Neuron (in vitro differentiated cells): ENCODE measurements around the gene DNAJC16.
"Not testable (repeated sequence)": the region's sequence is repeated elsewhere in the genome, so short reads cannot be mapped to it uniquely, and the experiment has no call there.

Source experiments
- H2AFZ ChIP-seq: one replicate; pipeline ENCODE4 v1.6.1; 2013; ENCODE audit warnings: low read depth, mild to moderate bottlenecking, inconsistent platforms, low read length, moderate library complexity
- H3K27me3 ChIP-seq: one replicate; pipeline ENCODE4 v1.6.1; 2013; ENCODE audit warnings: low read length; ENCODE audit not compliant: insufficient read depth
- H3K36me3 ChIP-seq: one replicate; pipeline ENCODE4 v1.6.1; 2013; ENCODE audit warnings: low read length; ENCODE audit not compliant: insufficient read depth
- H3K4me1 ChIP-seq: one replicate; pipeline ENCODE4 v1.6.1; 2013; ENCODE audit warnings: low read length; ENCODE audit not compliant: insufficient read depth
- H3K4me3 ChIP-seq: 2 replicates; pipeline ENCODE4 v1.5.1; 2013; ENCODE audit warnings: mild to moderate bottlenecking, low read length, moderate library complexity
- H3K9me3 ChIP-seq: one replicate; pipeline ENCODE4 v1.6.1; 2013; ENCODE audit warnings: low read length

The DNAJC16 gene

DNA sequence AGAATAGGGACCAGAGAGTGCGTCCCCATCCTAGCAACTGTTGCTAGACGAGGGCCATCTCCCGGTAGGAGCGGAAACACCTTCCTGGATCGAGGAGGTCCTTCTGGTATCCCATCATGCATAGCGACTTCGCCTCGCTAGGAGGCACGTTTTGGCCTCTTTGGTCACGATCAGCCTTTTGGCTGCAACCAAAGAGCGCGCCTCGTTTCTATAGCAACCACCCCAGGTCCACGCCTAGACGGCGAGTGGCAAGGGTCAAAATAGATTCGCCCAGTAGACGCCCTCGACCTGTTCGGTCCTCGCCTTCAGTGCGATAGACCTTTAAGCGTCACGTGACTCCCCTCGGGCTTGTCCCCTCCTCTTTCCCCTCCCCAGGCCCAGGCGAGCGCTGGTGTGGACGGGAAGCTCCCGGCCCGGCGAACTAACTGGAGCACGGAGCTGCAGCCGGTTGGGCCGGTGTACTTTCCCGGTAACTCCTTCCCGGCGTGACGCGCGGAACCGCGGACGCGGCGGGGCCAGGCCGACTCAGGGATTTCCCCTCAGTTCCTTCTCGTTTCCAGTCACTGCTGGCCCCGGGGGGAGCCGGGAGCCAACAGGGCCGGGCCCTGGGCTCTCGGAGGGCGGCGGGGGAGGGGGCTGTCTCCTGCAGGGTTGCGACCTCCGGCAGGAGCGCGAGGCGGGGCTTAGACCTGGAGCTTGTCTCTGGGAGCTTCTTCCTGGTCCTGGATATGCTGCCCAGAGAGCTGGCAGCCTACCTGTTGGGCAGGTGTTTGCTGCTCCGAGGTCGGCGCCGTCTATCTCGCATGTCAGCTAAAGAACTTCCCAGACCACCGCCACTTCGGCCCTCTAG, at the start of gene DNAJC16:
Gene DNAJC16 (plus strand): TSS at position 359 of the 850 bp plus-strand sequence. CDS start 2,258 bp downstream, outside the sequence.
- Histone ChIP-seq H3K9me3 (no peaks in the 10 kb centered on the region), H3K4me3 (peak within 1 kb of the TSS; percentile 54), H3K36me3 (peaks cover 8% of the 10 kb centered on the region), H2AFZ (peak within 1 kb of the TSS; percentile 42), H3K27me3 (no peaks in the 10 kb centered on the region), H3K4me1 (peaks cover 26% of the 10 kb centered on the region)

DNA sequence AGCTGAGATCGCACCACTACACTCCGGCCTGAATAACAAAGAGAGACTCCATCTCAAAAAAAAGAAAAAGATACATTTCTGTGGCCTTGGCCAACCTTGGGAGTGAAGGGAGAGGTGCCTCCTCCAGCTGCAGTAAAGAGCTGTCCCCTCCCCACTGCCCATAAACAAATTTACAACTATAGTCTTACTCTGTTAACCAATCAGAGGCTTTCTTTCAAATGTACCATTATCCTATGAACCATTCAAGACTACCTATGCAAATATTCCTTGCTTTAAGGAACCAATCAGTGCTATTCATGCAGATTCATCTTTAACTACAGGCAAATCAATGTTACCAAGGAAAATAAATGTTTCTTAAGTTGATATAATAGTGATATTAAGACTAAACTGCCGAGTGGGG, 49.7 kb upstream of the DNAJC16 start:
- H3K36me3 ChIP-seq = no peaks in the 10 kb centered on the region
- no peaks in the 10 kb centered on the region for H3K27me3 ChIP-seq
- no peak overlapping the region for H3K4me3 ChIP-seq
- no peak overlapping the region for H2AFZ ChIP-seq
- H3K4me1 ChIP-seq = no peaks in the 10 kb centered on the region
- no peaks in the 10 kb centered on the region for H3K9me3 ChIP-seq

DNA sequence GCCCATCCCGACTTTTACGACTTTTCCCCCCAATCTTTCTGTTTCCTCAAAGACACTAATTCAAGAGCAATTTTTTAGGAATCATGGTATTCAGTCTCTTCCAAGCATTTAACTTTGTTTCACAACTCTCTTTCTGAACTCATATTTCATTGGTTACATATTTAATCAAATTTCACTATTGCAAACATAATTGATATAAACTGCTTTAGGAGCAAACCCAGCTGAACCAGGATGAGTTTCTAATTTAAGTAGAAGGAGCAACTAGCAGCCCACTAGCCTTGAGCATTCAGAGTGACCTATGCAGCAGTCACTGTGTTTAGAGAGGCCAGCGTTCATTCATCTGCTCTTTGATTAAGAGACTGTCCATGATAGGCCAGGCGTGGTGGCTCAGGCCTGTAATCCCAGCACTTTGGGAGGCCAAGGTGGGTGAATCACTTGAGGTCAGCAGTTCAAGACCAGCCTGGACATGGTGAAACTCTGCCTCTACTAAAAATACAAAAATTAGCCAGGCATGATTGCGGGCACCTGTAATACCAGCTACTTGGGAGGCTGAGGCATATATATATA, 48.9 kb upstream of the DNAJC16 start:
- Histone ChIP-seq H3K9me3 (no peaks in the 10 kb centered on the region), H2AFZ (no peak overlapping the region), H3K36me3 (no peaks in the 10 kb centered on the region), H3K27me3 (no peaks in the 10 kb centered on the region), H3K4me3 (no peak overlapping the region), H3K4me1 (no peaks in the 10 kb centered on the region)

DNA sequence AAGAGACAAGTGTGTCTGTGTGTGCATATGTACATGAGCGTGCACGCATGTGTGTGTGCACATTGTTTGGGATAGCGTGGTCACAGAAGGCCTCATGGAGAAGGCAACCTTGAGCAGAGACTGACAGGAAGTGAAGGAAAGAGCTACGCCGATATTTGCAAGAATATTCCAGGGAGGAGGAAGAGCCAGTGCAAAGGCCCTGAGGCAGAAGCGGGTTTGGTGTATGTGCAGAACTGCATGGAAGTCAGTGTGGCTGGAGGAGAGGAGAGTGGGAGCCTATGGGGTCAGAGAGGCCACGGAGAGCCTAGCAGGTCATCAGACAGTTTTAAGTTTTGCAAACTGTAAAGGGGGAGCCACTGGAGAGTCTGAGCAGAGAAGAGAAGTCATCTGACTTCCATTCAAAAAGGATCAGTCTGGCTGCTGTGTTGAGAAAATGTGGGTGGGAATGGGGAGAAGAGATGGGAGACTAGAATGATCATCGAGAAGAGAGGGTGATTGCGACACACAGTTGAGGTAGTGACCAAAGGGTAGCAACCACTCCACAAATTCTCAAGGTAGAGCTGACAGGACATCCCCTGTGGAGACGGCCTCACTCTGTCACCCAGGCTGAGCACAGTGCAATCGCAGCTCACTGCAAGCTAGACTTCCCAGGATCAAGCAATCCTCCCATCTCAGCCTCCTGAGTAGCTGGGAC, 46.8 kb upstream of the DNAJC16 start:
- H3K9me3 ChIP-seq = no peaks in the 10 kb centered on the region
- no peaks in the 10 kb centered on the region for H3K36me3 ChIP-seq
- no peaks in the 10 kb centered on the region for H3K4me1 ChIP-seq
- H3K4me3 ChIP-seq = no peak overlapping the region
- no peak overlapping the region for H2AFZ ChIP-seq
- no peaks in the 10 kb centered on the region for H3K27me3 ChIP-seq

DNA sequence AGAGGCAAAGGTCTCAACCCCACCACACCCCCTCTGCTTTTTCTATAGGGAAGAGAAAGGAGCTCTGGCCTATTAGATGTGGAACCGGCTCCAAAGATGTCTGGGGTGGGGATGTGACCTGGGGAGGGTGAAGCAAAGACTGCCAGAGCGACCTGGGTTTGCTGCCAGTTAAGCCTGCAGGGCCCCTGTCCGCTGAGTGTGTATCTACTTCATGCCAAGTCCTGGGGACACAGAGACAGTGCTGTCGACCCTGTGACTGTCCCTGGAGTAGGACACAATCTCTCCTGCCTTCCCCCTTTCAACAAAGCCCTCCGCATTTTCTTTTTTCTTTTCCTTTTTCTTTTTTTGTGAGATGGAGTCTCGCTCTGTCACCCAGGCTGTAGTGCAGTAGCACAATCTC, 44.2 kb upstream of the DNAJC16 start:
- not testable (repeated sequence) for H2AFZ ChIP-seq, H3K27me3 ChIP-seq, H3K9me3 ChIP-seq

DNA sequence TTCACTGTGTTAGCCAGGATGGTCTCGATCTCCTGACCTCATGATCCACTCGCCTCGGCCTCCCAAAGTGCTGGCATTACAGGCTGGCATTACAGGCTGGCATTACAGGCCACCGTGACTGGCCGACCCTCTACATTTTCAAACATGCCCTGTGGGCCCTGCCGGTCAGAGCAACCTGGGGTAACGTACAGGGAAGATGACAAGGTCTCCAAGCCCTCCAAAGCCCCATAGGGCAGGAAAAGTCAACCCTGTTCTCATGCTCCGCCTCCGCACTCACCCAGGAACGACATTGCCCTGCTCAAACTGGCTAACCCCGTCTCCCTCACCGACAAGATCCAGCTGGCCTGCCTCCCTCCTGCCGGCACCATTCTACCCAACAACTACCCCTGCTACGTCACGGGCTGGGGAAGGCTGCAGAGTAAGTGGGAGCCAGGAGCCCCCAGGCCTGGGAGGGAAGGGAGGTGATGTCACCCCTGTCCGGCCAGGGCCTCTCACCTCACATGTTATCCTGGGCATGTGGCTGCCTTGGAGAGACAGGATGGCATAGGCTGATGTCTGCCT, 43.6 kb upstream of the DNAJC16 start:
- H2AFZ ChIP-seq, H3K4me1 ChIP-seq, H3K4me3 ChIP-seq, H3K9me3 ChIP-seq, H3K36me3 ChIP-seq, H3K27me3 ChIP-seq: not testable (repeated sequence)

More for the DNA sequence above, 44.2 kb upstream of the DNAJC16 start:
- H3K4me1 ChIP-seq, H3K36me3 ChIP-seq, H3K4me3 ChIP-seq: not testable (repeated sequence)

DNA sequence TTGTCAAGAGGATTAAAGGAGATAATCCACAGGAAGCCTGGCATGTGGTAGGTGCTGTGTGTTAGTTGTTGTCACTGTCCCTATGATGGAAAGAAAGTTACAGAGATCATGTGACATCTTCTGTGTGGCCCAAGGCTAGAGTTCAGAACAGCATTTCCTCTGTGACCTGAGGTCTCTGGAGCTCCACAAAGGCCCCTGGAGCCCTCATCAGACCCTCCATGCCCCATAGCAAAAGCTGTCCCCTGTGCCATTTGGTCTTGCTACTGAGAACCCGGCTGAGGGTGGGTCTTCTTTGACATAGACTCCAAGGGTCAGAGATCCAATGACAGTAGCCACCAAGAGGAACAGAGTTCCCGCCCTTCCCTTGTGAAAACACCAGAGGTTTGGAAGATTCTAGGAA, 42.7 kb upstream of the DNAJC16 start:
- peaks cover 3% of the 10 kb centered on the region for H3K9me3 ChIP-seq
- H3K4me1 ChIP-seq = no peaks in the 10 kb centered on the region
- no peak overlapping the region for H2AFZ ChIP-seq
- H3K36me3 ChIP-seq = peaks cover 5% of the 10 kb centered on the region
- H3K4me3 ChIP-seq = no peak overlapping the region
- no peaks in the 10 kb centered on the region for H3K27me3 ChIP-seq

DNA sequence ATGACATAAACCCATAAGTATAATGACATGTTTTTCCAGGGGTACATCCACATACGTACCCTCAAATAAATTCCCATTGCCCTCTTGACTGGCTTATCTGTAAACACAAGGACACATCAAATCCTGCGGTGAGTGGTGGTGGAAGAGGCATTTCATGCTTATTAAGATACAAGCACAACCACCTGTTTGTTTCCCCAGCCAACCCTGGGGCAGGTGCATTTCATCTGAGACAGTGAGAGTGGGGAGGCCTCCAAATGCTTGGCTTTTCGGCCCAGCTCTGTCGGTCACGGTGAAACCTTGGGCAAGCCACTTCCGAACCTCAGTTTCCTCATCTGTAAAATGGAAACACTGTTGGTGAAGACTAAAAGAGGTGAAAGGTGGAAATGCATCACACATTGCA, 42.2 kb upstream of the DNAJC16 start:
- H3K4me1 ChIP-seq, H2AFZ ChIP-seq, H3K4me3 ChIP-seq, H3K27me3 ChIP-seq, H3K36me3 ChIP-seq, H3K9me3 ChIP-seq: not testable (repeated sequence)

DNA sequence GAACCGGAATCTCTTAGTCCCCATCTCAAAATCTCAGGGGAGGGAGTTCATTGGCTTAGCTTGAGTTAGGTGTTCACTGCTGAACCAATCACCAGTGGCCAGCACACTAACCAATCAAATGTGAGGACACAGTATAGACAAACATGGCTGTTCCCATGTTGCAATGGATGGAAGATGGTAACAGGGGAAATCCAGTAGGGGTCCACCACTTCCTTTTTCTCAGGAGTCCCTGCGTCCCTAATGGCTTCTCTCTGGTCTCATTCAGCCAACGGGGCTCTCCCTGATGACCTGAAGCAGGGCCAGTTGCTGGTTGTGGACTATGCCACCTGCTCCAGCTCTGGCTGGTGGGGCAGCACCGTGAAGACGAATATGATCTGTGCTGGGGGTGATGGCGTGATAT, 41.0 kb upstream of the DNAJC16 start:
- H3K4me3 ChIP-seq = no peak overlapping the region
- no peak overlapping the region for H2AFZ ChIP-seq
- peaks cover 5% of the 10 kb centered on the region for H3K36me3 ChIP-seq
- no peaks in the 10 kb centered on the region for H3K4me1 ChIP-seq
- H3K9me3 ChIP-seq = peaks cover 3% of the 10 kb centered on the region
- no peaks in the 10 kb centered on the region for H3K27me3 ChIP-seq

DNA sequence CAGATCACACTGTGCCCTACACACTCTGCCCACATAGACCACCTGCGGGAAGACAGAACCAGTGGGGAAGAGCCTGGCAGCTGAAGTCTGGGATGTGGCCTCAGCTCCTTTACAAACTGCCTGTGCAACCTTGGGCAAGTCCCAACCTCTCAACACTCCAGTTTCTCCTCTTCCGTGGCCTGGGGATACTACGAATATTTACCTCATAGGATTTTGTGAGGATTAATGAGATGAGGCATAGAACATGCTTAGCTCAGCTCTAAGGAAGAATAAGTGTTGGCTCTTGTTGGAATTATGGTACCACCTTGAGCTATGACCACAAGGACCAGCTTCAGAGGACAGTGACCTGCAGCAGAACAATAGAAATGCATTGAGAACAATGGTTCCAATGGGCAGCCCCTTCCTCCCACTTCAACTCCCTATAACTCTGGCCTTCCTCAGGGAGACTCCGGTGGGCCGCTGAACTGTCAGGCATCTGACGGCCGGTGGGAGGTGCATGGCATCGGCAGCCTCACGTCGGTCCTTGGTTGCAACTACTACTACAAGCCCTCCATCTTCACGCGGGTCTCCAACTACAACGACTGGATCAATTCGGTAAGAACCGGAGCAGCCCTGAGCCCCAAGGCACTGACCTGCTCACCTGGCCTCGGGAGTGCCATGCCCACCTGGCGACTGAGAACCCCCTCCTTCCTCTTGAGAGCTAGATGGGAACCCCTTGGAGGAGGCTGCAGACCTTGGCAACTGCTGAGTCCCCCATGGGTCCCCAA, 39.6 kb upstream of the DNAJC16 start:
- H3K36me3 ChIP-seq, H3K27me3 ChIP-seq, H3K4me3 ChIP-seq, H3K9me3 ChIP-seq, H2AFZ ChIP-seq, H3K4me1 ChIP-seq: not testable (repeated sequence)

DNA sequence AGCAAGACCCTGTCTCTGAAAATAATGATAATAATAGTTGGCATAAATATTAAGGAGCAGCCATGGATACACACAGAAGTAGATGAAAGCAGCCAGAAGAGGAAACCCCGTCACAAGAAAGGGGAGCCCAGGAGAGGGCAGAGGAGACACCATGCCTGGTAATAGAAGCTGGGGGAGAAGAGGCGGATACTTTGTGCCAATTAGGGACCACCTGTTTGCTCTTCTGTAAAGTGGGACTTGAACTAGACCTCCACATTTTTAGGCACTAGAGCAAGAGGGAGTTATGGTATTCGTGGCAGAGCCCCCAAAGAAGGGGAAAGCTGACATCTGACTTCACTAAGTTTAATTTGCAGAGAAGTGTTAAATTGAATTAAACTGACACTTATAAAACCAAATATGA, 38.3 kb upstream of the DNAJC16 start:
- no peaks in the 10 kb centered on the region for H3K4me1 ChIP-seq
- H2AFZ ChIP-seq = no peak overlapping the region
- peaks cover 3% of the 10 kb centered on the region for H3K9me3 ChIP-seq
- H3K4me3 ChIP-seq = no peak overlapping the region
- H3K36me3 ChIP-seq = peaks cover 14% of the 10 kb centered on the region
- H3K27me3 ChIP-seq = no peaks in the 10 kb centered on the region

DNA sequence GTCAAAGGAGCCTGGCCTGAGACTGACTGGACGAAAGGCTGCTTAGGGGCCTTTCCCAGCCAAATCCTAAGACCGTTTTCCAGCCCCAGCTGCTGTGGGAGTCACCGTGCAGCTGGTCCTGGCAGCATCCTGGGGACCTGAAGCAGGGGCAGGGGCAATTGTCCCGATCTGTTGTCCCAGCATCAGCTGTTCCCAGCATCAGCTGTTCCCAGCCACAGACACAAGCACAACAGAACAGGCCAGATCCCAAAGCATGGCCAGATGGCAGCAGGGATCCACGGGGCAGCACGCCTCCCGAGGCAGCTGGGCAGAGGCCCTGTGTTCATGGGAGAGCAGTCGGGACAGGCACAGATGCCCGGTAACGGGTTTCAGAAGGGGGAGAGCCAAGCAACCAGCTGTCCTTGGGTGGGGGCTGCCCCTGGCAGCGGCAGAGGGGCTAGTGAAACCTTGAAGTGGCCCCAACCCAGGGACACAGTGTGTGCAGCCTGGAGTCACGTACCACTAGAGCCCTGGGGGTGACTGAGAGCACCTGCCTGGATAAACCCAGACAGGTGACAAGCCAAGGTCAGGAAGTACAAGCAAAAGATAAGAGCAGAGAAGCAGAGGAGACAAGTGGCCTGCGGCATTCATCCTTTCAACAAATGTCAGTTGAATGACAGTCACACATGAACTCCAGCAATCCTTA, 37.5 kb upstream of the DNAJC16 start:
- H3K27me3 ChIP-seq = no peaks in the 10 kb centered on the region
- peaks cover 19% of the 10 kb centered on the region for H3K36me3 ChIP-seq
- no peak overlapping the region for H2AFZ ChIP-seq
- no peaks in the 10 kb centered on the region for H3K4me1 ChIP-seq
- peaks cover 3% of the 10 kb centered on the region for H3K9me3 ChIP-seq
- H3K4me3 ChIP-seq = no peak overlapping the region
